Liver (tissue), 9 donors: ENCODE measurements around the gene AFF2. TPM values are rescaled to one million over a fixed set of nuclear protein-coding genes. Genes with fewer than 3 reads are reported as not detected.

Experiments used
- DNase-seq: peaks from one replicate; pipeline ENCODE4 v3.0.0-alpha.2; 2017; ENCODE audit warnings: low spot score
- H3K27ac ChIP-seq, 2 donors: one replicate each; pipeline ENCODE4 v1.7.0; 2013; ENCODE audit warnings: inconsistent platforms in 2 of 2, low read length in 2 of 2, control low read depth in 1 of 2, low read depth in 1 of 2, mild to moderate bottlenecking in 1 of 2
- H3K27me3 ChIP-seq, 4 donors: one replicate each; pipeline versions ENCODE4 v1.6.1 to v1.7.0; 2013; ENCODE audit warnings: low read length in 3 of 4, inconsistent platforms in 1 of 4, mild to moderate bottlenecking in 1 of 4, moderate library complexity in 1 of 4; ENCODE audit not compliant: control insufficient read depth in 4 of 4, insufficient read depth in 4 of 4
- H3K36me3 ChIP-seq, 4 donors: one replicate each; pipeline versions ENCODE4 v1.6.1 to v1.7.0; 2013; ENCODE audit warnings: low read length in 3 of 4, mild to moderate bottlenecking in 3 of 4, low read depth in 1 of 4, moderate library complexity in 1 of 4; ENCODE audit not compliant: control insufficient read depth in 4 of 4, insufficient read depth in 3 of 4
- H3K4me1 ChIP-seq, 4 donors: one replicate each; pipeline versions ENCODE4 v1.6.1 to v1.7.0; 2013; ENCODE audit warnings: low read length in 3 of 4, mild to moderate bottlenecking in 3 of 4, moderate library complexity in 1 of 4; ENCODE audit not compliant: control insufficient read depth in 4 of 4, insufficient read depth in 4 of 4
- H3K4me3 ChIP-seq, 3 donors: one replicate each; pipeline versions ENCODE4 v1.6.1 to v1.7.0; 2013; ENCODE audit warnings: low read length in 3 of 3, control low read depth in 1 of 3, low read depth in 1 of 3, mild to moderate bottlenecking in 1 of 3
- H3K9ac ChIP-seq, 2 donors: one replicate each; pipeline ENCODE4 v1.7.0; 2013; ENCODE audit warnings: low read length in 2 of 2, mild to moderate bottlenecking in 2 of 2, moderate library complexity in 2 of 2, control low read depth in 1 of 2, low read depth in 1 of 2
- H3K9me3 ChIP-seq, 4 donors: one replicate each; pipeline versions ENCODE4 v1.6.1 to v1.7.0; 2013; ENCODE audit warnings: low read length in 3 of 4; ENCODE audit not compliant: control insufficient read depth in 4 of 4
- EGR1 ChIP-seq, 2 donors: IDR thresholded peaks; 2 replicates each; pipeline ENCODE4 v1.6.1; 2016 to 2018; ENCODE audit warnings: antibody characterized with exemption in 2 of 2, low read depth in 2 of 2
- FOXA2 ChIP-seq: IDR thresholded peaks from 2 replicates; pipeline ENCODE4 v1.6.1; 2016; ENCODE audit warnings: antibody characterized with exemption
- GABPA ChIP-seq, 2 donors: IDR thresholded peaks in 1 of 2; conservative IDR thresholded peaks in 1 of 2; 2 replicates each; pipeline ENCODE4 v1.6.1; 2016; ENCODE audit warnings: antibody characterized with exemption in 2 of 2, mild to moderate bottlenecking in 1 of 2, moderate library complexity in 1 of 2
- JUND ChIP-seq, 2 donors: IDR thresholded peaks; 2 replicates each; pipeline ENCODE4 v1.6.1; 2016; ENCODE audit warnings: antibody characterized with exemption in 2 of 2
- NR2F2 ChIP-seq: IDR thresholded peaks from 2 replicates; pipeline ENCODE4 v1.6.1; 2016; ENCODE audit warnings: antibody characterized with exemption
- RAD21 ChIP-seq, 2 donors: IDR thresholded peaks; 2 replicates each; pipeline ENCODE4 v1.6.1; 2016; ENCODE audit warnings: antibody characterized with exemption in 2 of 2, mild to moderate bottlenecking in 2 of 2
- TAF1 ChIP-seq: conservative IDR thresholded peaks from 2 replicates; pipeline ENCODE4 v1.6.1; 2016; ENCODE audit warnings: antibody characterized with exemption, mild to moderate bottlenecking
- WGBS: extraction: QIAGEN DNeasy Blood & Tissue Kit; methylation state at CpG from one replicate; pipeline ENCODE4 v1.1.7; 2013; 5-methylcytosine and 5-hydroxymethylcytosine counted together
- polyA plus RNA-seq, 2 donors: library from polyadenylated mRNA; stranded (reverse) in 1 of 2; unstranded in 1 of 2; fragments of 200-250 nt in 1 of 2; fragments of >200 nt in 1 of 2; fragmentation: Nextera tagmentation in 1 of 2; extraction: Ambion mirVana in 1 of 2; gene quantifications; one replicate each; pipeline versions ENCODE4 v1.2.1 to v1.2.3, GENCODE V29; 2013 to 2015
- total RNA-seq, 2 donors: library from RNA; depleted of rRNA; stranded (reverse); fragments of >200 nt; gene quantifications; one replicate each; pipeline ENCODE4 v1.2.3, GENCODE V29; 2014
- TF ChIP-seq, protein P1 (sequence below): IDR thresholded peaks from 2 replicates; pipeline ENCODE4 v1.6.1; 2016; ENCODE audit warnings: antibody characterized with exemption
- TF ChIP-seq, protein P2 (sequence below): fragments of 150-350 bp; IDR thresholded peaks from 2 replicates; pipeline ENCODE4 v1.5.1; 2017; ENCODE audit warnings: improper control_type of control experiment, low read depth, low read length; ENCODE audit not compliant: missing input control
- TF ChIP-seq, protein P3 (sequence below): IDR thresholded peaks from 2 replicates; pipeline ENCODE4 v1.6.1; 2016; ENCODE audit warnings: antibody characterized with exemption
- TF ChIP-seq, protein P4 (sequence below): IDR thresholded peaks from 2 replicates; pipeline ENCODE4 v1.6.1; 2016; ENCODE audit warnings: antibody characterized with exemption
- donor health status: healthy.
- donor health status: healthy.
- donor health status: healthy.
- donor health status: healthy.
- donor health status: healthy.

Gene AFF2
- total and polyA plus RNA-seq, 4 donors, result 0.01 to 1.6 (median 0.50) TPM; not detected in 1

DNA sequence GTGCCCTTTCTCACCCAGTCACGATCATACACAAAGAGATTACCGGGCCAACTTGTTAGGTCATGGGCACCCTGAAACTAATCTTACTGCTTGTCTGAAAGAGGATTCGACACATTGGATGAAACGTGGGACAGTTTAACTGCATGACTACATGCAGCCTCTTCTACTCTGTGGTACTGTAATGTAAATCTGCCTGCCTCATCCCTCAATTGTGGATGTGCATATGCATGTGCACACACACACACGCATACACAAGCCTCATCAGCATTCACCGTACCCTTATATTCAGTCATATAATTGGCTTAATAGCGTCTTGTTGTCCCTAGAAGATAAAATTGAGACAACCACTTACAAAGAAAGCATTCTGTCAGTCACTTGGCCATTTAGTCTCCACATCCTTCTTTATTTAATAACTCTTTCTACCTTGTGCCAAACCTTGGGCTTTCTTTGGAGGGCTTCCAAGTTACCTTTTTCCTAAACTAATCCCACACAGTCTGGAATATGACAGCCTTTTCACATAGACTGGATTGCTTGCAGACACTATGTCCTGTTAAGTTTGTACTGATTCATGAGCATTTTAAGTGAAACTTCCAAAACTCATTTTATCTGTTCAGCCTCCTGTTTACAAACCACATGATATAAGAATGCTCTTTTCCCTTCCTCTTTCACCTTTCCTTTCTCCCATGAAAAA is 132.9 kb downstream of the AFF2 start:
- no peaks in the 10 kb centered on the region for H3K27me3 ChIP-seq
- H3K9me3 ChIP-seq, result no peaks in the 10 kb centered on the region
- DNase-seq, result no peak
- H3K27ac ChIP-seq, result no peak overlapping the region
- no peak overlapping the region for H3K4me3 ChIP-seq
- WGBS, result 80% methylated on average over 7 of the region's 7 CpGs
- TF ChIP-seq JUND (IDR thresholded peaks at IDR 0.05) (no peak), NR2F2 (no peak), EGR1 (IDR thresholded peaks at IDR 0.05; ENCODE audit: low read depth in 2 of 2) (no peak), TAF1 (no peak)
- TF ChIP-seq, protein P1, sequence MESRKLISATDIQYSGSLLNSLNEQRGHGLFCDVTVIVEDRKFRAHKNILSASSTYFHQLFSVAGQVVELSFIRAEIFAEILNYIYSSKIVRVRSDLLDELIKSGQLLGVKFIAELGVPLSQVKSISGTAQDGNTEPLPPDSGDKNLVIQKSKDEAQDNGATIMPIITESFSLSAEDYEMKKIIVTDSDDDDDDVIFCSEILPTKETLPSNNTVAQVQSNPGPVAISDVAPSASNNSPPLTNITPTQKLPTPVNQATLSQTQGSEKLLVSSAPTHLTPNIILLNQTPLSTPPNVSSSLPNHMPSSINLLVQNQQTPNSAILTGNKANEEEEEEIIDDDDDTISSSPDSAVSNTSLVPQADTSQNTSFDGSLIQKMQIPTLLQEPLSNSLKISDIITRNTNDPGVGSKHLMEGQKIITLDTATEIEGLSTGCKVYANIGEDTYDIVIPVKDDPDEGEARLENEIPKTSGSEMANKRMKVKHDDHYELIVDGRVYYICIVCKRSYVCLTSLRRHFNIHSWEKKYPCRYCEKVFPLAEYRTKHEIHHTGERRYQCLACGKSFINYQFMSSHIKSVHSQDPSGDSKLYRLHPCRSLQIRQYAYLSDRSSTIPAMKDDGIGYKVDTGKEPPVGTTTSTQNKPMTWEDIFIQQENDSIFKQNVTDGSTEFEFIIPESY, result no peak
- TF ChIP-seq, protein P2, sequence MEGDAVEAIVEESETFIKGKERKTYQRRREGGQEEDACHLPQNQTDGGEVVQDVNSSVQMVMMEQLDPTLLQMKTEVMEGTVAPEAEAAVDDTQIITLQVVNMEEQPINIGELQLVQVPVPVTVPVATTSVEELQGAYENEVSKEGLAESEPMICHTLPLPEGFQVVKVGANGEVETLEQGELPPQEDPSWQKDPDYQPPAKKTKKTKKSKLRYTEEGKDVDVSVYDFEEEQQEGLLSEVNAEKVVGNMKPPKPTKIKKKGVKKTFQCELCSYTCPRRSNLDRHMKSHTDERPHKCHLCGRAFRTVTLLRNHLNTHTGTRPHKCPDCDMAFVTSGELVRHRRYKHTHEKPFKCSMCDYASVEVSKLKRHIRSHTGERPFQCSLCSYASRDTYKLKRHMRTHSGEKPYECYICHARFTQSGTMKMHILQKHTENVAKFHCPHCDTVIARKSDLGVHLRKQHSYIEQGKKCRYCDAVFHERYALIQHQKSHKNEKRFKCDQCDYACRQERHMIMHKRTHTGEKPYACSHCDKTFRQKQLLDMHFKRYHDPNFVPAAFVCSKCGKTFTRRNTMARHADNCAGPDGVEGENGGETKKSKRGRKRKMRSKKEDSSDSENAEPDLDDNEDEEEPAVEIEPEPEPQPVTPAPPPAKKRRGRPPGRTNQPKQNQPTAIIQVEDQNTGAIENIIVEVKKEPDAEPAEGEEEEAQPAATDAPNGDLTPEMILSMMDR, result no peak
- TF ChIP-seq, protein P3, sequence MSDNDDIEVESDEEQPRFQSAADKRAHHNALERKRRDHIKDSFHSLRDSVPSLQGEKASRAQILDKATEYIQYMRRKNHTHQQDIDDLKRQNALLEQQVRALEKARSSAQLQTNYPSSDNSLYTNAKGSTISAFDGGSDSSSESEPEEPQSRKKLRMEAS, result no peak
- no peaks in the 10 kb centered on the region for H3K4me1 ChIP-seq
- H3K36me3 ChIP-seq, result no peaks in the 10 kb centered on the region
- H3K9ac ChIP-seq, result no peak overlapping the region

DNA sequence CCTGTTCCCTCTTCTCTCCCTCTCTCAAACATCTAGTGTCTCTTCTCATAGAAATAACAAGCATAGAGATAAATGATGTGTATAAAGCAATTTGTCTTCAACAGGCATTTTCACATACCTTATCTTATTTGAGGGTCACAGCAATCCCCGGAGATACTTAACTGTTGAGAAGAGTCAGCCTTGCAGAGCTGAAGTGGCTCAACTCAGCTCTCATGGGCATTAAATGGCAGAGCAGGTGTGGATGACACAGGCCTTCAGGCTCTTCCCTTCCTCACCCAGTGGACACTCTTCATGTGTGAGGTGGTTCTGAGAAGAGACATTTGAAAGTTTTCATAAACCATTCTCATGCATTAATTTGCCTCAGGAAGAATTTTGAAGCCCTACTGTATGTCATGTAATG is 134.2 kb downstream of the AFF2 start:
- Histone ChIP-seq H3K27me3 (no peaks in the 10 kb centered on the region), H3K9me3 (no peaks in the 10 kb centered on the region), H3K27ac (no peak overlapping the region), H3K4me1 (no peaks in the 10 kb centered on the region), H3K4me3 (no peak overlapping the region), H3K9ac (no peak overlapping the region), H3K36me3 (no peaks in the 10 kb centered on the region)
- WGBS, result 80% methylated on average over 1 of the region's 1 CpG
- DNase-seq, result no peak
- TF ChIP-seq, protein P3, result no peak
- TF ChIP-seq, protein P4, sequence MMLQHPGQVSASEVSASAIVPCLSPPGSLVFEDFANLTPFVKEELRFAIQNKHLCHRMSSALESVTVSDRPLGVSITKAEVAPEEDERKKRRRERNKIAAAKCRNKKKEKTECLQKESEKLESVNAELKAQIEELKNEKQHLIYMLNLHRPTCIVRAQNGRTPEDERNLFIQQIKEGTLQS, result no peak
- TF ChIP-seq TAF1 (no peak), RAD21 (IDR thresholded peaks at IDR 0.05) (no peak), FOXA2 (no peak), GABPA (IDR thresholded peaks at IDR 0.05 in 1 of 2, conservative IDR thresholded peaks at IDR 0.05 in 1 of 2) (no peak), EGR1 (IDR thresholded peaks at IDR 0.05; ENCODE audit: low read depth in 2 of 2) (no peak)
- TF ChIP-seq, protein P2, result no peak
